HG03095 (cell line): ENCODE measurements around the gene CEP68.
"Not testable (repeated sequence)": the region's sequence is repeated elsewhere in the genome, so short reads cannot be mapped to it uniquely, and the experiment has no call there.

Experiments
- ATAC-seq: cut with Tn5 transposase; IDR thresholded peaks from one replicate; pipeline ENCODE4 v1.9.1; 2021; ENCODE audit warnings: moderate library complexity; ENCODE audit not compliant: unreplicated experiment

Gene CEP68

GRCh38 chr2:65125457-65125856 lies 69.2 kb downstream of the CEP68 start:
- not testable (repeated sequence) for ATAC-seq

- no peak for ATAC-seq
Observed at GRCh38 chr2:65128297-65129190, 72.3 kb downstream of the CEP68 start.

GRCh38 chr2:65129286-65129825 lies 73.1 kb downstream of the CEP68 start:
- peak; percentile 0 for ATAC-seq

- ATAC-seq, result peak; percentile 95
Observed at GRCh38 chr2:65129826-65130663, 73.8 kb downstream of the CEP68 start, which contains the start of gene RAB1A. TSS of gene RAB1A (minus strand) at chr2:65130106. CDS start at chr2:65129915, 191 bp downstream.

GRCh38 chr2:65130664-65131175 lies 74.5 kb downstream of the CEP68 start:
- peak; percentile 31 for ATAC-seq

- not testable (repeated sequence) for ATAC-seq
Observed at GRCh38 chr2:65132930-65133329, 76.7 kb downstream of the CEP68 start.

- ATAC-seq, result no peak
Observed at GRCh38 chr2:65133626-65134025, 77.4 kb downstream of the CEP68 start.

GRCh38 chr2:65134158-65134557 lies 77.9 kb downstream of the CEP68 start:
- no peak for ATAC-seq

- ATAC-seq, result no peak
Observed at GRCh38 chr2:65136253-65136652, 80.0 kb downstream of the CEP68 start.
